Stimulated activated naive CD8-positive, alpha-beta T cell treated with anti-CD3 and anti-CD28 coated beads, Interleukin-15, Interleukin-2, amounts not matched to agents 100 U/mL and 50 U/mL, for 24 hours (primary cell): ENCODE data around the gene ZNF831.

ENCODE experiments used
- ATAC-seq: fragments of 150-1000 bp; cut with Tn5 transposase; one replicate; pipeline ENCODE4 v1.10.0; 2021
- DNase-seq: peaks from one replicate; pipeline ENCODE4 v3.0.0; 2021

The ZNF831 gene

GRCh38 chr20:59157531-59157930 is 6.1 kb upstream of the ZNF831 start:
- no peak for ATAC-seq
- DNase-seq: no peak

- DNase-seq (no peak), ATAC-seq (no peak)
These were observed 5.6 kb upstream of the ZNF831 start for GRCh38 chr20:59157961-59158541.

GRCh38 chr20:59158673-59159072 is 4.9 kb upstream of the ZNF831 start:
- no peak for ATAC-seq
- no peak for DNase-seq

- ATAC-seq: no peak
These were observed 4.5 kb upstream of the ZNF831 start for GRCh38 chr20:59159091-59159490.

GRCh38 chr20:59159493-59160376 is 3.9 kb upstream of the ZNF831 start:
- ATAC-seq (peak; percentile 88), DNase-seq (peak; percentile 64)

More at GRCh38 chr20:59159091-59159490, 4.5 kb upstream of the ZNF831 start:
- DNase-seq: no peak

- no peak for DNase-seq
- no peak for ATAC-seq
These were observed 3.1 kb upstream of the ZNF831 start for GRCh38 chr20:59160389-59161115.

GRCh38 chr20:59161721-59162120 is 1.9 kb upstream of the ZNF831 start:
- ATAC-seq (no peak), DNase-seq (no peak)

GRCh38 chr20:59164686-59165391 is 1.2 kb downstream of the ZNF831 start:
- DNase-seq: no peak
- no peak for ATAC-seq

- DNase-seq (no peak), ATAC-seq (no peak)
These were observed 1.8 kb downstream of the ZNF831 start for GRCh38 chr20:59165396-59165795.

GRCh38 chr20:59165891-59166709 is 2.5 kb downstream of the ZNF831 start:
- peak; percentile 77 for ATAC-seq
- DNase-seq: no peak

- DNase-seq (no peak), ATAC-seq (no peak)
These were observed 7.1 kb downstream of the ZNF831 start for GRCh38 chr20:59170406-59171349.

GRCh38 chr20:59171986-59172385 is 8.4 kb downstream of the ZNF831 start:
- ATAC-seq (no peak), DNase-seq (no peak)

- DNase-seq: no peak
These were observed 10.4 kb downstream of the ZNF831 start for GRCh38 chr20:59173938-59174491.

GRCh38 chr20:59175002-59175401 is 11.4 kb downstream of the ZNF831 start:
- no peak for DNase-seq
- ATAC-seq: no peak

More at GRCh38 chr20:59173938-59174491, 10.4 kb downstream of the ZNF831 start:
- no peak for ATAC-seq

- DNase-seq (no peak), ATAC-seq (no peak)
These were observed 12.2 kb downstream of the ZNF831 start for GRCh38 chr20:59175861-59176260.

GRCh38 chr20:59176812-59177211 is 13.2 kb downstream of the ZNF831 start:
- no peak for DNase-seq
- no peak for ATAC-seq

GRCh38 chr20:59177266-59178250 is 13.9 kb downstream of the ZNF831 start:
- ATAC-seq: peak; percentile 91
- peak; percentile 34 for DNase-seq

- no peak for ATAC-seq
- no peak for DNase-seq
These were observed 15.5 kb downstream of the ZNF831 start for GRCh38 chr20:59178983-59179595.
